ENCODE measurements around the gene KIFC3.

- TF ChIP-seq CTCF (conservative IDR thresholded peaks at IDR 0.05) (no peak), ZFX (IDR thresholded peaks at IDR 0.05) (no peak)
These were observed 2.0 kb upstream of the KIFC3 start for GRCh38 chr16:57804111-57804837.

All from C4-2B (cell line).